ENCODE data around the gene PPP1R17.

Gene PPP1R17

GRCh38 chr7:31707089-31707488 is 20.1 kb downstream of the PPP1R17 start:
- H3K4me2 ChIP-seq (ENCODE audit: insufficient read depth, low read length, poor library complexity, severe bottlenecking), result no peak overlapping the region
- no peaks in the 10 kb centered on the region for H3K36me3 ChIP-seq (replicated peaks in 1 of 2; ENCODE audit: control insufficient read depth in 2 of 2, insufficient read depth in 2 of 2, low read length in 2 of 2)
- H3K79me1 ChIP-seq (ENCODE audit: low read depth, low read length), result no peaks in the 10 kb centered on the region
- H2BK120ac ChIP-seq (ENCODE audit: low read depth, low read length), result no peak overlapping the region
- H3K4me3 ChIP-seq (ENCODE audit: low read length in 2 of 2), result no peak overlapping the region
- no peak overlapping the region for H3K23ac ChIP-seq (ENCODE audit: low read depth, low read length, poor library complexity)
- no peak overlapping the region for H2BK12ac ChIP-seq (ENCODE audit: low read length)
- H3K27me3 ChIP-seq (ENCODE audit: control insufficient read depth in 3 of 3, insufficient read depth in 3 of 3, low read depth in 1 of 3, low read length in 3 of 3), result peaks cover 0 to 18% (median 0%) of the 10 kb centered on the region in 3 experiments
- peaks cover 0 to 6% of the 10 kb centered on the region in 2 donors for H3K4me1 ChIP-seq (ENCODE audit: control insufficient read depth in 2 of 2, insufficient read depth in 1 of 2, low read depth in 1 of 2, low read length in 2 of 2)
- H3K14ac ChIP-seq (ENCODE audit: low read length), result no peak overlapping the region
- no peak overlapping the region for H4K8ac ChIP-seq (ENCODE audit: low read depth, low read length)
- H3K9me3 ChIP-seq (replicated peaks in 1 of 2; ENCODE audit: control insufficient read depth in 2 of 2, insufficient read depth in 1 of 2, low read depth in 1 of 2, low read length in 2 of 2), result peaks cover 0 to 2% of the 10 kb centered on the region in 2 donors
- H3K4ac ChIP-seq (ENCODE audit: low read length), result no peak overlapping the region
- no peak overlapping the region for H2BK15ac ChIP-seq (ENCODE audit: low read length)
- no peak for DNase-seq (ENCODE audit: low spot score)
- no CpG with 5 or more reads among the region's 5 CpGs for WGBS, 2 donors (ENCODE audit: extremely low coverage in 2 of 2, insufficient read length in 2 of 2, insufficient replicate concordance in 1 of 2)
- H3K27ac ChIP-seq (replicated peaks; ENCODE audit: low read length), result no peak overlapping the region
- no peak overlapping the region for H2AFZ ChIP-seq (ENCODE audit: low read length)
- H3K9ac ChIP-seq (ENCODE audit: low read depth, low read length, poor library complexity), result no peak overlapping the region
- H4K91ac ChIP-seq (ENCODE audit: low read depth, low read length, poor library complexity), result no peak overlapping the region
- no peak overlapping the region for H2BK5ac ChIP-seq (ENCODE audit: low read length)
- no peak overlapping the region for H3K18ac ChIP-seq (ENCODE audit: low read length)
- no peak overlapping the region for H2AK5ac ChIP-seq (ENCODE audit: low read depth, low read length)

- Histone ChIP-seq H4K91ac (ENCODE audit: low read depth, low read length, poor library complexity) (no peak overlapping the region), H3K9ac (ENCODE audit: low read depth, low read length, poor library complexity) (no peak overlapping the region), H2BK15ac (ENCODE audit: low read length) (no peak overlapping the region), H3K4me1 (ENCODE audit: control insufficient read depth in 2 of 2, insufficient read depth in 1 of 2, low read depth in 1 of 2, low read length in 2 of 2) (peaks cover 0 to 6% of the 10 kb centered on the region in 2 donors), H2BK5ac (ENCODE audit: low read length) (no peak overlapping the region), H3K27me3 (ENCODE audit: control insufficient read depth in 3 of 3, insufficient read depth in 3 of 3, low read depth in 1 of 3, low read length in 3 of 3) (peaks cover 0 to 16% (median 0%) of the 10 kb centered on the region in 3 experiments), H3K4ac (ENCODE audit: low read length) (no peak overlapping the region), H2BK12ac (ENCODE audit: low read length) (no peak overlapping the region), H2AFZ (ENCODE audit: low read length) (no peak overlapping the region), H3K4me3 (ENCODE audit: low read length in 2 of 2) (no peak overlapping the region), H3K4me2 (ENCODE audit: insufficient read depth, low read length, poor library complexity, severe bottlenecking) (no peak overlapping the region), H3K36me3 (replicated peaks in 1 of 2; ENCODE audit: control insufficient read depth in 2 of 2, insufficient read depth in 2 of 2, low read length in 2 of 2) (no peaks in the 10 kb centered on the region), H3K9me3 (replicated peaks in 1 of 2; ENCODE audit: control insufficient read depth in 2 of 2, insufficient read depth in 1 of 2, low read depth in 1 of 2, low read length in 2 of 2) (peaks cover 0 to 8% of the 10 kb centered on the region in 2 donors), H3K23ac (ENCODE audit: low read depth, low read length, poor library complexity) (no peak overlapping the region), H3K27ac (replicated peaks; ENCODE audit: low read length) (no peak overlapping the region), H3K18ac (ENCODE audit: low read length) (no peak overlapping the region), H2AK5ac (ENCODE audit: low read depth, low read length) (no peak overlapping the region), H3K14ac (ENCODE audit: low read length) (no peak overlapping the region), H4K8ac (ENCODE audit: low read depth, low read length) (no peak overlapping the region), H3K79me1 (ENCODE audit: low read depth, low read length) (no peaks in the 10 kb centered on the region), H2BK120ac (ENCODE audit: low read depth, low read length) (no peak overlapping the region)
- no CpG with 5 or more reads among the region's 1 CpG for WGBS, 2 donors (ENCODE audit: extremely low coverage in 2 of 2, insufficient read length in 2 of 2, insufficient replicate concordance in 1 of 2)
- peak; percentile 56 for DNase-seq (ENCODE audit: low spot score)
These were observed 23.2 kb downstream of the PPP1R17 start for GRCh38 chr7:31710171-31710570.

GRCh38 chr7:31716355-31716754 is 29.3 kb downstream of the PPP1R17 start:
- no peak overlapping the region for H2AK5ac ChIP-seq (ENCODE audit: low read depth, low read length)
- no CpG with 5 or more reads among the region's 1 CpG for WGBS, 2 donors (ENCODE audit: extremely low coverage in 2 of 2, insufficient read length in 2 of 2, insufficient replicate concordance in 1 of 2)

DNA sequence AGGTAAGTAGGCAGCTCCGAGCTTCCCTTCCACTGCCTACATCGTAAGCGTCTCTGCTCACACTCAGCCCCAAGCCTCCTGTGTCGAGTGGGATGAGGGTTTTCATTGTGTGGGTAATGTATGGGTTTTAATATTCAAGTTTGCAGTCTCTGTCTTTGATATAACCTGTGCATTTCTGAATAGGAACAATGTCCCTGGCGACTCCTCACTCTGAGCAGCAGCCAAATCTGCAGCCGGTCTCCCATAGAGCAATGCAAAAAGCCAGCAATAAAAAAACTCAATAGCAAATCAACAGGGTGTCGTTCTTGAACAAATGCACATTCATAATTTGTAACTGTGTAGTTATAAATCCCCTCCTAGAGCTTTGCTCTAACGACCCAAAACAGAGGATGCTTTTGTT is 33.4 kb downstream of the PPP1R17 start:
- Histone ChIP-seq H3K4me3 (ENCODE audit: low read length in 2 of 2) (no peak overlapping the region), H4K91ac (ENCODE audit: low read depth, low read length, poor library complexity) (no peak overlapping the region), H3K9me3 (replicated peaks in 1 of 2; ENCODE audit: control insufficient read depth in 2 of 2, insufficient read depth in 1 of 2, low read depth in 1 of 2, low read length in 2 of 2) (peaks cover 0 to 2% of the 10 kb centered on the region in 2 donors), H3K27ac (replicated peaks; ENCODE audit: low read length) (no peak overlapping the region), H3K14ac (ENCODE audit: low read length) (no peak overlapping the region), H3K23ac (ENCODE audit: low read depth, low read length, poor library complexity) (no peak overlapping the region), H2BK12ac (ENCODE audit: low read length) (no peak overlapping the region), H3K36me3 (replicated peaks in 1 of 2; ENCODE audit: control insufficient read depth in 2 of 2, insufficient read depth in 2 of 2, low read length in 2 of 2) (no peaks in the 10 kb centered on the region), H3K27me3 (ENCODE audit: control insufficient read depth in 3 of 3, insufficient read depth in 3 of 3, low read depth in 1 of 3, low read length in 3 of 3) (no peaks in the 10 kb centered on the region), H2AFZ (ENCODE audit: low read length) (no peak overlapping the region), H3K4me1 (ENCODE audit: control insufficient read depth in 2 of 2, insufficient read depth in 1 of 2, low read depth in 1 of 2, low read length in 2 of 2) (no peaks in the 10 kb centered on the region), H2BK120ac (ENCODE audit: low read depth, low read length) (no peak overlapping the region), H2BK5ac (ENCODE audit: low read length) (no peak overlapping the region), H2AK5ac (ENCODE audit: low read depth, low read length) (no peak overlapping the region), H3K18ac (ENCODE audit: low read length) (no peak overlapping the region), H4K8ac (ENCODE audit: low read depth, low read length) (no peak overlapping the region), H3K4me2 (ENCODE audit: insufficient read depth, low read length, poor library complexity, severe bottlenecking) (no peak overlapping the region), H3K9ac (ENCODE audit: low read depth, low read length, poor library complexity) (no peak overlapping the region), H3K79me1 (ENCODE audit: low read depth, low read length) (no peaks in the 10 kb centered on the region), H3K4ac (ENCODE audit: low read length) (no peak overlapping the region), H2BK15ac (ENCODE audit: low read length) (no peak overlapping the region)
- whole genome bisulfite sequencing, 2 donors (ENCODE audit: extremely low coverage in 2 of 2, insufficient read length in 2 of 2, insufficient replicate concordance in 1 of 2), result no CpG with 5 or more reads among the region's 8 CpGs
- DNase-seq (ENCODE audit: low spot score), result no peak

More at GRCh38 chr7:31716355-31716754, 29.3 kb downstream of the PPP1R17 start:
- Histone ChIP-seq H3K9me3 (replicated peaks in 1 of 2; ENCODE audit: control insufficient read depth in 2 of 2, insufficient read depth in 1 of 2, low read depth in 1 of 2, low read length in 2 of 2) (peaks cover 0 to 9% of the 10 kb centered on the region in 2 donors), H2AFZ (ENCODE audit: low read length) (no peak overlapping the region), H3K4ac (ENCODE audit: low read length) (no peak overlapping the region), H2BK15ac (ENCODE audit: low read length) (no peak overlapping the region), H3K36me3 (replicated peaks in 1 of 2; ENCODE audit: control insufficient read depth in 2 of 2, insufficient read depth in 2 of 2, low read length in 2 of 2) (no peaks in the 10 kb centered on the region), H2BK120ac (ENCODE audit: low read depth, low read length) (no peak overlapping the region), H3K4me3 (ENCODE audit: low read length in 2 of 2) (no peak overlapping the region), H3K27me3 (ENCODE audit: control insufficient read depth in 3 of 3, insufficient read depth in 3 of 3, low read depth in 1 of 3, low read length in 3 of 3) (no peaks in the 10 kb centered on the region), H3K79me1 (ENCODE audit: low read depth, low read length) (no peaks in the 10 kb centered on the region), H3K14ac (ENCODE audit: low read length) (no peak overlapping the region), H4K8ac (ENCODE audit: low read depth, low read length) (no peak overlapping the region), H3K4me1 (ENCODE audit: control insufficient read depth in 2 of 2, insufficient read depth in 1 of 2, low read depth in 1 of 2, low read length in 2 of 2) (no peaks in the 10 kb centered on the region), H3K9ac (ENCODE audit: low read depth, low read length, poor library complexity) (no peak overlapping the region), H2BK5ac (ENCODE audit: low read length) (no peak overlapping the region), H4K91ac (ENCODE audit: low read depth, low read length, poor library complexity) (no peak overlapping the region), H3K18ac (ENCODE audit: low read length) (no peak overlapping the region), H2BK12ac (ENCODE audit: low read length) (no peak overlapping the region), H3K27ac (replicated peaks; ENCODE audit: low read length) (no peak overlapping the region), H3K4me2 (ENCODE audit: insufficient read depth, low read length, poor library complexity, severe bottlenecking) (no peak overlapping the region), H3K23ac (ENCODE audit: low read depth, low read length, poor library complexity) (no peak overlapping the region)
- no peak for DNase-seq (ENCODE audit: low spot score)

Data from neuronal stem cell (in vitro differentiated cells).